Effector memory CD4-positive, alpha-beta T cell (primary cell): ENCODE results near the gene DPAGT1.
A peak's percentile ranks its signal among the peaks of the same experiment; 100 is the strongest.
"Not testable (repeated sequence)": the region's sequence is repeated elsewhere in the genome, so short reads cannot be mapped to it uniquely, and the experiment has no call there.

Experiments
- DNase-seq, 3 donors: peaks; one replicate each; pipeline ENCODE4 v3.0.0-alpha.2; 2020
- H3K27ac ChIP-seq: 2 replicates; pipeline ENCODE4 v1.7.0; 2013; ENCODE audit warnings: mild to moderate bottlenecking, low read length, moderate library complexity; ENCODE audit not compliant: insufficient read depth, poor library complexity, severe bottlenecking
- H3K27me3 ChIP-seq: replicated peaks from 2 replicates; pipeline ENCODE4 v1.7.0; 2013; ENCODE audit warnings: mild to moderate bottlenecking, low read length; ENCODE audit not compliant: insufficient read depth, control insufficient read depth, poor library complexity, severe bottlenecking
- H3K36me3 ChIP-seq: 2 replicates; pipeline ENCODE4 v1.7.0; 2013; ENCODE audit warnings: mild to moderate bottlenecking, low read length, moderate library complexity; ENCODE audit not compliant: control insufficient read depth, insufficient read depth
- H3K4me1 ChIP-seq: 2 replicates; pipeline ENCODE4 v1.7.0; 2013; ENCODE audit warnings: low read length, mild to moderate bottlenecking; ENCODE audit not compliant: control insufficient read depth, insufficient read depth, poor library complexity, severe bottlenecking
- H3K4me3 ChIP-seq: 2 replicates; pipeline ENCODE4 v1.7.0; 2013; ENCODE audit warnings: low read length, low read depth, mild to moderate bottlenecking; ENCODE audit not compliant: insufficient read depth, poor library complexity, severe bottlenecking
- H3K9me3 ChIP-seq: 2 replicates; pipeline ENCODE4 v1.7.0; 2013; ENCODE audit warnings: mild to moderate bottlenecking, low read length, moderate library complexity; ENCODE audit not compliant: control insufficient read depth

The DPAGT1 gene

DNA sequence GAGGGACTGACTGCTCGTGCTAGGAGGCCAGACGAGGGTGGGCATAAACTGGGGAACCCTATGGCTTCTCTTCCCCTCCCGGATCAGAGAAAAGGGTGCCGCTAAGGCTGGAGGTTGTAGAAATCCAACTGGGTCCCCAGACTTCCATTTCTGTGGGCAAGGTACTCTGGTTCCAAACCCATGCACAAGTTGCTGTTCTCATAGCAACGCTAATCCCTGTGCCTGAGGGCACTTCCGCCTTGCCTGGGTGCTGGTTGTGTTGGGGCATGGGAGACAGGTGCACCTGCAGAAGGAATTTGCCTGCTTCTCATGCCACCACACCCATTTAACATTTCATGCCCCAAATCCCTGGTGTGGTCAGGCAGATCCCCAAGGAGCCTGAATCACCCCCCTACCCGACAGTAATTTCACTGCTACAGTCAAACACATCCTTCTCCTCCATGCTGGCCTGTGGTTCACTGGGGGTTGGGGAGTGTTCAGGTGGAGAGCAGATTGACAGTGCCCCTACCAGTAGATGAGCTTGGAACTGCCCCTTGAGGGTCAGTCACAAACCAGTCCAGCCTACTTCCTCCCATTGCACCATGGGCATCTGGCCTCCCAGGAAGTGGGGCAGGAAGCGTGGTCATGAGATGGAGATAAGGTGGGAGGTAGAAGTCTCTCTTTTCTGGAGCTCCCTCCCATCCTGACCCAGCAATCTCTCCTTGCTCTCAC is 6.6 kb upstream of the DPAGT1 start:
- peak overlapping the region; percentile 73 for H3K27ac ChIP-seq
- DNase-seq, result no peak
- H3K4me1 ChIP-seq, result peaks cover 28% of the 10 kb centered on the region
- H3K9me3 ChIP-seq, result no peaks in the 10 kb centered on the region
- no peaks in the 10 kb centered on the region for H3K27me3 ChIP-seq
- peaks cover 27% of the 10 kb centered on the region for H3K36me3 ChIP-seq
- peak overlapping the region; percentile 95 for H3K4me3 ChIP-seq

DNA sequence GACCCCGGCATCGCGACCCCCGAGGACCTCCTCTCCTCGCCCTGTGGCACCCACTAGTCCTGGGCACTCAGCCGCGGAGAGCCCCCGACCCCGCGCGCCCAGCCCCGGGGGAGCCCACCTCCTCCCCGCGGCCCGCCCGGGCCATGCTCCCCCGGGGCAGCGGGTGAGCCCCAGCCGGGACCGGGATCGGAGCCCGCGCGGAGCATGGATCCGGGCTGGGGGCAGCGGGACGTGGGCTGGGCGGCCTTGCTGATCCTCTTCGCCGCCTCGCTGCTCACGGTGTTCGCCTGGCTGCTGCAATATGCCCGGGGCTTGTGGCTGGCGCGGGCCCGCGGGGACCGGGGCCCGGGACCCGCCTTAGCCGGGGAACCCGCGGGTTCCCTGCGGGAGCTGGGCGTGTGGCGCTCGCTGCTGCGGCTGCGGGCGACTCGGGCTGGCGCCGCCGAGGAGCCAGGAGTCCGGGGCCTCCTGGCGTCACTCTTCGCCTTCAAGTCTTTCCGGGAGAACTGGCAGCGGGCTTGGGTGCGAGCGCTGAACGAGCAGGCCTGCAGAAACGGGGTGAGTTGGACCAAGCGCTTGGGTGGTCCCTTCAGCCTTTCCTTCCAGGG is 6.0 kb upstream of the DPAGT1 start:
- no peaks in the 10 kb centered on the region for H3K27me3 ChIP-seq
- peaks cover 28% of the 10 kb centered on the region for H3K4me1 ChIP-seq
- H3K36me3 ChIP-seq, result peaks cover 21% of the 10 kb centered on the region
- no peak for DNase-seq
- H3K27ac ChIP-seq, result peak overlapping the region; percentile 73
- no peaks in the 10 kb centered on the region for H3K9me3 ChIP-seq
- peak overlapping the region; percentile 95 for H3K4me3 ChIP-seq

DNA sequence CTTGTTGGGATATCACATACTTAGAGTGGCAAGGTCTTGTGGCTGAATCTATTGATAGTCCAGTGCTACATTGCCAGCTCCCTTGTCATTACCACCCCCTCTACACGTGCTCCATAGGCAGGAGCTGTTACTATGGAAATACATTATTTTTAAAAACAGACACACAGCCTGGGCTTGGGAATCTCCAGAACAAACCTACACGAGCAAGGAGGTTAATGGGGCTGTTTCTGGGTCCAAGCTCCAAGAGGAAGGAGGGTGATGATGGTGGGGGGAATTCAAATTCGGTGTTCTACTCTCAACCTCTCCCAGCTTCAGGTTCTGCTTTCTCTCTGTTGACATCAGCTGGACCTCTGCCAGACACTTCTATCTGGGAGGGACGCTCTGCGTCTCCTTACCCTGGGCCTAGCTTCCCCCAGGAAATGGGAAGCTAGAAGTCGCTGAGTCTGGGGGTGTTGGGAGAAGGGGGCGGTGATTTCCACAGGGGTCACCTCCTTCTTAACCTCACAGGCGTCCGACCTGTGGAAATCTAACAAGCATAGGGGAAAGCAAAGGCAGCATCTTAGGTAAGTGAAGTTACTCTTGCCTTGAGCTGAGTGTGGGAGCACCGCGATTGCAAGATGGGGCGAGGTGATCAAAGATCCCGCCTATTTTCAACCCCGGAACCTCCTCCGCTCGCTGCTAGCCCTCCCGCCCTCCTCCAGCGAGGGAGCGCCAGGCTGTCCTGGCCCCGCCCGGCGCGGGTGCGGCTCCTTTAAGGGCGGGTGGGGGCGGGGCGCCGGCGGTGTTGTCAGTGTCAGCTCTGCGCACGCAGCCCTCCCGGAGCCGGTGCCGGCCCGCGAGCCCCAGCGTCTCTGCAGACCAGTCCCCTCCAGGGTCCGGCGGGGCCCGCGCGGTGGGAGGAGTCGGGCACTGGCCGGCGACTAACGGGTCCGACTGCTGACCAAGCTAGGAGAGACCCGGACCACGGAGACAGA is 5.2 kb upstream of the DPAGT1 start, which contains the start of gene C2CD2L:
Gene C2CD2L (plus strand): TSS at position 781 of the 974 bp plus-strand sequence. CDS start 398 bp downstream, outside the sequence.
- DNase-seq, result peak; percentile 76 to 84 (median 83)
- H3K4me1 ChIP-seq, result peaks cover 28% of the 10 kb centered on the region
- H3K4me3 ChIP-seq, result peak within 1 kb of the TSS; percentile 95
- H3K36me3 ChIP-seq, result peaks cover 14% of the 10 kb centered on the region
- peak within 1 kb of the TSS; percentile 73 for H3K27ac ChIP-seq
- no peaks in the 10 kb centered on the region for H3K27me3 ChIP-seq
- no peaks in the 10 kb centered on the region for H3K9me3 ChIP-seq

DNA sequence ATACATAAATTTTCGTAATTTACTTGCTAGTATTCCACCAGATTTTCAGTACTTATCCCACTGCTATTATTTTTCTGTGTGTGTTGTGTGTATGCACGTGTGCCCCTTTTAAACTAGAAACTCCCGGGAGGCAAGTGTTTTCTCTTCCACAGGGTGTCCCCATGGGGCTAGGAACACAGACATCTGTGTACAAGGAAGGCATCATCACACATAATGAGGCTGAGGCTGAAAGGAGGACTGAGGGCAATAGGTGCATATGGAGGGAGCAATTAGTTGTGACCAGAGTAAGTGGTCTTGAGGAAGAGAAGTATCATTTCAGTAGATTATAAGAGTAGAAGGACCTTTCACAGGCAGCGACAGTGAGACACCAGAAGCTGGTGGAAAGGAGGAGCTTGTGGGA is 2.1 kb upstream of the DPAGT1 start:
- no peak overlapping the region for H3K4me3 ChIP-seq
- H3K9me3 ChIP-seq, result no peaks in the 10 kb centered on the region
- H3K36me3 ChIP-seq, result no peaks in the 10 kb centered on the region
- no peak for DNase-seq
- no peak overlapping the region for H3K27ac ChIP-seq
- H3K4me1 ChIP-seq, result peaks cover 28% of the 10 kb centered on the region
- no peaks in the 10 kb centered on the region for H3K27me3 ChIP-seq

DNA sequence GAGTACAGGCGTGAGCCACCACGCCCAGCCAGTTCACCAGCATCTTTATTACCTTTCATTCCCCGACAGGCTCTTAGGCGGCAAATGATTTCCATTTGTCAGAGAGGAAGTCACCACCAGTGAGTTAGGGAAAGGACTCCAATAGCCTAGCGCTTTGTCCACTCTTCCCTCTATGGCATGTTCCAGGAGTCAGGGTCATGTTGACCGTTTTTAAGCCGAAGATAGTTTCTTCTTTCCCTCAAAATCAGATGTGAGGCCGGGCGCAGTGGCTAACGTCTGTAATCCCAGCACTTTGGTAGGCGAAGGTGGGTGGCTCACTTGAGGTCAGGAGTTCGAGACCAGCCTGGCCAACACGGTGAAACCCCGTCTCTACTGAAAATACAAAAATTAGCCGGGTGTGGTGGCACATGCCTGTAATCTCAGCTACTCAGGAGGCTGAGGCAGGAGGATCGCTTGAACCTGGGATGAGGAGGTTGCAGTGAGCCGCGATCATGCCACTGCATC is 1.6 kb upstream of the DPAGT1 start:
- peaks cover 22% of the 10 kb centered on the region for H3K4me1 ChIP-seq
- H3K36me3 ChIP-seq, DNase-seq, H3K27me3 ChIP-seq, H3K4me3 ChIP-seq, H3K9me3 ChIP-seq: not testable (repeated sequence)
- peak overlapping the region; percentile 91 for H3K27ac ChIP-seq

DNA sequence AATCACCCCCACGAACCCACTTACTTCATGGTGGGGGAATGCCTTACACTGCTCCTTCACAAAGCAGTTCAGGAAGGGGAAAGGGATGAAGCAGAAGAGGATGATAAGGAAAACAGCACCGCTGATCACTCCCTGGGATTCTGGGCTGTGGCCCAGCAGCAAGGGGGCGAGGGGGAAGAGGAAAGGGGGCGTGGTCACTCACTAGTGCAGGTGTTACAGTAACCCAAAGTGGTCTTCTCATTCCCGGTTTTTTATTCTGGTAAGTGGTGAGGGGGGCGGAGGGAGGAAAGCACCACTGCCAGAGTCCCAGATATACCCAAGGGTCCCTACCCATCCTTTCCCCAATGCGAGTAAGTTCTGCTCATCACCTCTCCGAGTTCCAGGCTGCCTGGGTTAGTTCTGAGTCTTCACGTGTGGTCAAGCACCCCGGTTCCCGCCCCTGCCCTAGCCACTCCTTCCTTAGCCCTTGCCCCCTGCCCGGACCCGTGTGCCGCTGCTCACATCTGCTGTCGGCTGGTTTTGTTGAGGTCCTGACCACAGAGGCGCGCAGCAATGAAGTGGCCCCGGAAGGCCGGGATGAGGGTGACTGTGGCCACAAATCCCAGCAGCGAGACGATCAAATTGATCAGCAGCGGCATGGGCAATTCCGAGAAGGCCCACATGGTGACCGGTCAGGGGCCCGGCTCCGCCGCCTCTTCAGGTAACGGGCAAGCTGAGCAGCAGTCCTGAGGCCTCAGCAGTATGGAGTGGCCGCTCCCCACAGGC is 477 bp downstream of the DPAGT1 start:
- Histone ChIP-seq H3K36me3 (peaks cover 14% of the 10 kb centered on the region), H3K27ac (peak overlapping the region; percentile 91), H3K27me3 (no peaks in the 10 kb centered on the region), H3K9me3 (no peaks in the 10 kb centered on the region), H3K4me1 (peaks cover 17% of the 10 kb centered on the region), H3K4me3 (peak overlapping the region; percentile 74)
- no peak for DNase-seq

DNA sequence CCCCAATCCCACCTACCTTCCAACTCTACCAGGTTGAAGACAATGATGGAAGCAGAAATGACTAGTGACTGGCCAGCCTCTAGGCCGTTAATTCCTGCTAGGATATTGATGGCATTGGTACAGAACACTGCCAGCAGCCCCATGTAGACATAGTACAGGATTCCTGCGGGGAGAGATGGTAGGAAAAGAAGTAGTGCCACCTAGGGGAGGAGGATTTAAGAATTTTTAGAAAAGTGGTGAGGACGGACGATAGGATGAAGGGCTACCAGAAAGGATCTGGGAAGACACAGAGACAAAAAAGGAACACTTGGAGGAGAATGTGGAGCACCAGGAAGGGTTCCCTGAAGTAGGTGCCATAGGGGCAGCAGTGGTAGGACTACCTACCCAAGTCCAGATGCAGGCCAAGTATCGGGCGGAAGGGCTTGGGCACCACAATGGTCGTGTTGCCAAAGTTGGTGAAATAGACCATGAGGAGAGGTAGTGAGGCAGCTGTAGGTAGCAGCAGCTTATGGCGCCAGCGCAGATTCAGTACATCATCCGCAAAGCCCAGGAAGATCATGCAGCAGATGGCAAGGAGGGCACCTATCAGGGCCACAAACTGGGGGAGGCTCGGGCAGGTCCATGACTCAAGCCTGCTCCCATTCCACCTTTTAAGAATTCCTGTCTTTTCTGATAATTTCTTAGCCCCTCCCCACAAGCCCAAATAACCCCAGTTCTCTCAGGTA is 1.2 kb downstream of the DPAGT1 start:
- H3K4me1 ChIP-seq, result peaks cover 22% of the 10 kb centered on the region
- no peak overlapping the region for H3K4me3 ChIP-seq
- H3K36me3 ChIP-seq, result peaks cover 14% of the 10 kb centered on the region
- H3K9me3 ChIP-seq, result no peaks in the 10 kb centered on the region
- H3K27ac ChIP-seq, result no peak overlapping the region
- H3K27me3 ChIP-seq, result no peaks in the 10 kb centered on the region
- no peak for DNase-seq

DNA sequence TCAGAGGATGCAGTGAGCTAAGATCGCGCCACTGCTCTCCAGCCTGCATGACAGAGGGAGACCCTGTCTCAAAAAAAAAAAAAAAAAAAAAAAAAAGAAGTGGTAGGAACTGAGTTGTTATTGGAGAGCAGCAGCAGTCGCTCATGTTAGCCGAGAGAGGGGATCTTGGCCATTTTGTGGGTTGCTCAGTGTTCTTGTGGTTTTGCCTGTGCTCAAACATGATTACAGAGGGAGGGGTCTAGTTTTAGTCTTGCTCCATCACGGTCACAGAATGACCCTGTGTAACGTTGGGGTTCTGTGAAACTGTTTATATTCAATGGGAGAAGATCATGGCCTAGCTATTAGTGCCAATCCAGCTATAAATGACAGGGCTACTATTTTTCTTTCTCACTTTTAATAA is 1.9 kb downstream of the DPAGT1 start:
- Histone ChIP-seq H3K27ac (no peak overlapping the region), H3K27me3 (no peaks in the 10 kb centered on the region), H3K4me3 (no peak overlapping the region), H3K9me3 (no peaks in the 10 kb centered on the region), H3K4me1 (peaks cover 22% of the 10 kb centered on the region), H3K36me3 (peaks cover 14% of the 10 kb centered on the region)
- DNase-seq, result no peak
